H1 (cell line): Measurements from ENCODE around the gene FLNC. TPM values are rescaled to one million over a fixed set of nuclear protein-coding genes. Genes with fewer than 3 reads are reported as not detected.

ENCODE experiments used
- CTCF ChIA-PET: fragments of 300-600 bp; sonication (Branson Sonifier 250); formaldehyde crosslinking; loops from one replicate; lab custom pipeline; 2021; ENCODE audit not compliant: partially characterized antibody; lab: Charles Lee
- POLR2A ChIA-PET: fragments of 300-600 bp; sonication (Branson Sonifier 250); formaldehyde crosslinking; loops from one replicate; lab custom pipeline; 2021; ENCODE audit warnings: inconsistent platforms; ENCODE audit not compliant: partially characterized antibody; lab: Charles Lee
- DNase-seq, 2 experiments: peaks; one replicate each; pipeline versions ENCODE4 v3.0.0 to v3.0.0-alpha.2; 2010 to 2022; ENCODE audit warnings: low spot score in 2 of 2, low read depth in 1 of 2, mixed read lengths in 1 of 2
- FAIRE-seq: peaks from 2 replicates; lab custom pipeline; 2011; peaks lifted over from hg19 to GRCh38; lab: Jason Lieb, UNC
- H2AFZ ChIP-seq: 2 replicates; pipeline ENCODE4 v1.8.1; 2012; ENCODE audit warnings: low read length, inconsistent platforms
- H2AK5ac ChIP-seq: 2 replicates; pipeline ENCODE4 v1.6.1; 2013; ENCODE audit warnings: low read depth, low read length
- H2BK120ac ChIP-seq: replicated peaks from 2 replicates; pipeline ENCODE3; 2013; ENCODE audit warnings: low read depth, low read length, inconsistent platforms
- H2BK12ac ChIP-seq: 2 replicates; pipeline ENCODE4 v1.6.1; 2013; ENCODE audit warnings: low read depth, low read length
- H2BK15ac ChIP-seq: 2 replicates; pipeline ENCODE4 v1.6.1; 2013; ENCODE audit warnings: low read length
- H2BK20ac ChIP-seq: 2 replicates; pipeline ENCODE4 v1.6.1; 2013; ENCODE audit warnings: low read length
- H2BK5ac ChIP-seq: 2 replicates; pipeline ENCODE4 v1.6.1; 2013; ENCODE audit warnings: low read depth, low read length
- H3K14ac ChIP-seq: 2 replicates; pipeline ENCODE4 v1.6.1; 2013; ENCODE audit warnings: inconsistent platforms; ENCODE audit not compliant: insufficient read length
- H3K18ac ChIP-seq: 2 replicates; pipeline ENCODE4 v1.6.1; 2013; ENCODE audit warnings: low read length; ENCODE audit errors: extremely low read depth
- H3K23ac ChIP-seq: 2 replicates; pipeline ENCODE4 v1.6.1; 2013; ENCODE audit warnings: inconsistent platforms; ENCODE audit not compliant: insufficient read length
- H3K23me2 ChIP-seq: 2 replicates; pipeline ENCODE4 v1.6.1; 2013; ENCODE audit warnings: low read depth, low read length
- H3K27ac ChIP-seq: 2 replicates; pipeline ENCODE4 v1.6.1; 2011; ENCODE audit warnings: low read depth, low read length, inconsistent platforms
- H3K27me3 ChIP-seq, 4 experiments: replicated peaks in 1 of 4; 1 replicate in 1 of 4; 2 replicates in 3 of 4; pipeline versions ENCODE4 v1.6.1 to v1.8.1; 2011 to 2013; ENCODE audit warnings: low read length in 3 of 4, mild to moderate bottlenecking in 3 of 4, inconsistent platforms in 2 of 4, mixed read lengths in 2 of 4, moderate library complexity in 1 of 4; ENCODE audit not compliant: control insufficient read depth in 3 of 4, insufficient read depth in 3 of 4; ENCODE audit errors: extremely low read depth in 1 of 4
- H3K36me3 ChIP-seq, 4 experiments: 2 replicates each; pipeline versions ENCODE4 v1.6.1 to v1.8.1; 2011 to 2013; ENCODE audit warnings: mild to moderate bottlenecking in 4 of 4, low read length in 3 of 4, moderate library complexity in 2 of 4, control low read depth in 1 of 4, inconsistent platforms in 1 of 4; ENCODE audit not compliant: insufficient read depth in 4 of 4, control insufficient read depth in 2 of 4
- H3K4ac ChIP-seq: replicated peaks from 2 replicates; pipeline ENCODE3; 2013; ENCODE audit warnings: low read length, low read depth, mixed read lengths, inconsistent platforms; ENCODE audit not compliant: insufficient read length
- H3K4me1 ChIP-seq, 4 experiments: replicated peaks in 1 of 4; 1 replicate in 1 of 4; 2 replicates in 3 of 4; pipeline versions ENCODE4 v1.6.1 to v1.8.1; 2011 to 2013; ENCODE audit warnings: low read length in 3 of 4, inconsistent platforms in 2 of 4, mixed read lengths in 1 of 4; ENCODE audit not compliant: insufficient read depth in 4 of 4, control insufficient read depth in 3 of 4
- H3K4me2 ChIP-seq, 2 experiments: 2 replicates each; pipeline versions ENCODE4 v1.6.1 to v1.8.1; 2011 to 2013; ENCODE audit warnings: low read depth in 2 of 2, low read length in 2 of 2, control low read depth in 1 of 2, inconsistent platforms in 1 of 2, mild to moderate bottlenecking in 1 of 2; ENCODE audit not compliant: insufficient read depth in 1 of 2
- H3K4me3 ChIP-seq, 4 experiments: fragments of 200-600, 300-600 bp in 1 of 4; sonication (generic), shearing (Covaris generic), sonication (Bioruptor Twin) in 1 of 4; 2 replicates each; pipeline versions ENCODE4 v1.5.1 to v1.8.1; 2011 to 2016; ENCODE audit warnings: low read length in 4 of 4, low read depth in 3 of 4, control low read depth in 2 of 4, inconsistent platforms in 2 of 4, mild to moderate bottlenecking in 2 of 4, mixed read lengths in 1 of 4, moderate library complexity in 1 of 4; ENCODE audit not compliant: insufficient read depth in 2 of 4; ENCODE audit errors: extremely low read depth in 1 of 4
- H3K56ac ChIP-seq: replicated peaks from 2 replicates; pipeline ENCODE3; 2013; ENCODE audit warnings: low read depth, mild to moderate bottlenecking, mixed read lengths, low read length, inconsistent platforms; ENCODE audit not compliant: insufficient read length
- H3K79me1 ChIP-seq: 2 replicates; pipeline ENCODE4 v1.6.1; 2013; ENCODE audit warnings: low read depth, low read length, control low read depth
- H3K79me2 ChIP-seq, 2 experiments: 2 replicates each; pipeline versions ENCODE4 v1.6.1 to v1.8.1; 2012 to 2013; ENCODE audit warnings: low read length in 2 of 2, mild to moderate bottlenecking in 2 of 2, inconsistent platforms in 1 of 2; ENCODE audit not compliant: insufficient read depth in 2 of 2, control insufficient read depth in 1 of 2
- H3K9ac ChIP-seq, 4 experiments: replicated peaks in 1 of 4; 1 replicate in 1 of 4; 2 replicates in 3 of 4; pipeline versions ENCODE4 v1.6.1 to v1.8.1; 2011 to 2013; ENCODE audit warnings: low read depth in 3 of 4, low read length in 3 of 4, control low read depth in 2 of 4, mild to moderate bottlenecking in 2 of 4, moderate library complexity in 2 of 4, inconsistent platforms in 1 of 4; ENCODE audit errors: extremely low read depth in 1 of 4
- H3K9me3 ChIP-seq, 2 experiments: 2 replicates each; pipeline versions ENCODE4 v1.6.1 to v1.8.1; 2012 to 2013; ENCODE audit warnings: mild to moderate bottlenecking in 2 of 2, moderate library complexity in 2 of 2, control low read depth in 1 of 2, inconsistent platforms in 1 of 2, low read depth in 1 of 2, low read length in 1 of 2, mixed read lengths in 1 of 2; ENCODE audit not compliant: insufficient read depth in 2 of 2
- H4K20me1 ChIP-seq, 2 experiments: replicated peaks in 1 of 2; 2 replicates each; pipeline versions ENCODE3 to v1.8.1; 2011 to 2013; ENCODE audit warnings: inconsistent platforms in 2 of 2, low read length in 2 of 2, mild to moderate bottlenecking in 1 of 2; ENCODE audit not compliant: insufficient read depth in 2 of 2, control insufficient read depth in 1 of 2
- H4K5ac ChIP-seq: 2 replicates; pipeline ENCODE4 v1.6.1; 2013; ENCODE audit warnings: low read length, low read depth, mixed read lengths, inconsistent platforms; ENCODE audit not compliant: insufficient read length
- H4K8ac ChIP-seq: 2 replicates; pipeline ENCODE4 v1.8.0; 2013; ENCODE audit warnings: mild to moderate bottlenecking, moderate library complexity, low read length, inconsistent platforms; ENCODE audit not compliant: insufficient read depth; ENCODE audit errors: extremely low read depth
- H4K91ac ChIP-seq: replicated peaks from 2 replicates; pipeline ENCODE3; 2013; ENCODE audit warnings: low read length, mixed read lengths, inconsistent platforms; ENCODE audit not compliant: insufficient read length
- KDM4A ChIP-seq: IDR thresholded peaks from one replicate; pipeline ENCODE4 v1.7.1; 2012; ENCODE audit warnings: low read depth, mild to moderate bottlenecking, moderate library complexity, low read length, inconsistent platforms; ENCODE audit not compliant: severe bottlenecking
- KDM5A ChIP-seq: fragments of 200-600 bp; IDR thresholded peaks from 2 replicates; pipeline ENCODE4 v1.7.1; 2012; ENCODE audit warnings: mild to moderate bottlenecking, low read length, inconsistent platforms, mixed read lengths
- POLR2A ChIP-seq, 2 experiments: IDR thresholded peaks; 1 replicate in 1 of 2; 2 replicates in 1 of 2; pipeline ENCODE4 v1.6.1; 2011; ENCODE audit warnings: low read depth in 2 of 2, low read length in 2 of 2, mild to moderate bottlenecking in 2 of 2; ENCODE audit errors: control extremely low read depth in 1 of 2
- SP4 ChIP-seq: IDR thresholded peaks from 2 replicates; pipeline ENCODE4 v1.6.1; 2012; ENCODE audit warnings: low read length, inconsistent platforms
- TEAD4 ChIP-seq: IDR thresholded peaks from 2 replicates; pipeline ENCODE4 v1.6.1; 2012; ENCODE audit warnings: low read depth, low read length, inconsistent platforms, mixed read lengths
- WGBS, 2 experiments: shearing (Covaris generic) in 1 of 2; methylation state at CpG; one replicate each; pipeline versions ENCODE4 v1.1.6 to v1.1.7; 2013 to 2015; ENCODE audit warnings: low lambda C conversion rate in 2 of 2, mixed read lengths in 2 of 2, inconsistent platforms in 1 of 2, low coverage in 1 of 2, missing lambda C conversion rate in 1 of 2; ENCODE audit not compliant: insufficient replicate concordance in 2 of 2, insufficient coverage in 1 of 2, insufficient read length in 1 of 2; ENCODE audit errors: extremely low coverage in 1 of 2, missing lambda C conversion rate in 1 of 2; 5-methylcytosine and 5-hydroxymethylcytosine counted together
- polyA plus RNA-seq, 7 experiments: library from polyadenylated mRNA; depleted of rRNA in 3 of 7; stranded (reverse) in 5 of 7; unstranded in 2 of 7; fragments of >200 nt in 5 of 7; fragments of 200-250 nt in 2 of 7; gene quantifications; 1 replicate in 5 of 7; 2 replicates in 1 of 7; 4 replicates in 1 of 7; pipeline versions ENCODE4 v1.2.1 to v1.2.3, GENCODE V29; 2011 to 2013; ENCODE audit warnings: missing spikeins in 2 of 7, mixed read lengths in 2 of 7
- total RNA-seq: library from RNA; stranded (reverse); fragmentation: NEBNext Ultra II Directional; extraction: Animal tissue kit (Norgen Biotek cat#: 25700); gene quantifications from 2 replicates; pipeline ENCODE4 v1.2.1, GENCODE V29; 2021

FLNC gene
- total and polyA plus RNA-seq, 2 of the 8 experiments (the other 6 are each of a cell fraction or from before 2014, with no cell fraction given): 1.9 to 10.7 TPM

GRCh38 chr7:128876586-128876977 is 46.4 kb downstream of the FLNC start:
- Histone ChIP-seq H2BK120ac (no peak overlapping the region), H3K79me1 (no peaks in the 10 kb centered on the region; the same call in 1 of the 2 replicates), H3K27ac (no peak overlapping the region), H3K18ac (no peak overlapping the region), H4K8ac (no peak overlapping the region), H3K4me3 (no peak overlapping the region), H2BK20ac (no peak overlapping the region), H3K9me3 (no peaks in the 10 kb centered on the region), H3K23ac (no peak overlapping the region), H2BK15ac (no peak overlapping the region), H2BK12ac (no peak overlapping the region), H3K4ac (no peak overlapping the region), H3K23me2 (peaks cover 2% of the 10 kb centered on the region; the same call in 1 of the 2 replicates), H2AFZ (no peak overlapping the region), H3K9ac (no peak overlapping the region), H3K27me3 (peaks cover 0 to 5% (median 2%) of the 10 kb centered on the region in 4 experiments; a peak in 2 of 7 replicates), H3K4me1 (peaks cover 0 to 7% (median 5%) of the 10 kb centered on the region in 4 experiments; a peak in 3 of 7 replicates), H2AK5ac (no peak overlapping the region), H4K91ac (no peak overlapping the region), H4K5ac (no peak overlapping the region), H4K20me1 (no peaks in the 10 kb centered on the region), H3K56ac (no peak overlapping the region), H3K14ac (no peak overlapping the region), H3K4me2 (no peak overlapping the region), H3K36me3 (no peaks in the 10 kb centered on the region), H3K79me2 (no peaks in the 10 kb centered on the region), H2BK5ac (0 out of 2 replicates have a peak overlapping the region, but pooled peaks have one; percentile 8)
- 88% methylated on average over 5 of the region's 5 CpGs; no CpG with 5 or more reads in 1 of the 2 experiments for WGBS, 2 experiments
- ChIA-PET POLR2A (no interaction called here), CTCF (interaction anchor here (2.5 to 7.2 kb wide), 2 partner anchors 9 to 14 kb away, joined by 12 to 68 read pairs; partner anchors contain the start of gene ATP6V1F)
- DNase-seq (no peak), FAIRE-seq (no peak)
- TF ChIP-seq KDM4A: no peak
- TF ChIP-seq KDM5A: no peak
- TF ChIP-seq TEAD4: no peak
- TF ChIP-seq POLR2A (IDR thresholded peaks at IDR 0.05; ENCODE audit: control extremely low read depth in 1 of 2, low read depth in 2 of 2, low read length in 2 of 2): no peak
- no peak for TF ChIP-seq SP4
